Measurements from ENCODE around the gene FAM171A1.
A peak's percentile ranks its signal among the peaks of the same experiment; 100 is the strongest.

The FAM171A1 gene

GRCh38 chr10:15175587-15175986 is 195.5 kb downstream of the FAM171A1 start:
- DNase-seq, result no peak

DNA sequence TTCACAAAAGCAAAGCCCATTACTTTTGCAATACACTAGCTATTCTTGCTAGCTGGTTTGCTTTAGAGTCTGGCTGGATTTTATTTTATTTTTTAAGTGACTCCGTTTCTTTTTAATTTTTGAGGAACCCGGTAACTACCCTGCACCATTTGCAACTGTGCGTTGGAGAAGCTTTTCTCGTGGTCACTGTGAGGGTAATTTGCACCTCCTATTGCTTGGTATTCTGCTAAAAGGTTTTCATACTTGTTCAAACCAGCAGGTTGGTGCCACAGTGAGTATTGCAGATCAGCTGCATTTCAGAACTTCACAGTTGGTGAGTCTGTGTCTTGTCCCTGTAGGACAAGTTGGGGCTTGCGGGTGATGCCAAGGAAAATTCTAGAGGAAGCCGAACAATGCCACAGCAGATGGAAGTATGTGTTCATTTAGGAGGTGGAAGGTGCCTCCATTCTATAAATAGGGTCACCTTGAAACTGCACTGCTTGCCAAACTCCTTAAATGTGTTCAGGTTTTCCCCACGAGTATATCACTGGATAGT is 198.7 kb downstream of the FAM171A1 start:
- DNase-seq, result no peak

- DNase-seq, result peak in 2 of 56 donors; percentile 10 to 12
These were observed 201.3 kb downstream of the FAM171A1 start for GRCh38 chr10:15169555-15170401.

DNA sequence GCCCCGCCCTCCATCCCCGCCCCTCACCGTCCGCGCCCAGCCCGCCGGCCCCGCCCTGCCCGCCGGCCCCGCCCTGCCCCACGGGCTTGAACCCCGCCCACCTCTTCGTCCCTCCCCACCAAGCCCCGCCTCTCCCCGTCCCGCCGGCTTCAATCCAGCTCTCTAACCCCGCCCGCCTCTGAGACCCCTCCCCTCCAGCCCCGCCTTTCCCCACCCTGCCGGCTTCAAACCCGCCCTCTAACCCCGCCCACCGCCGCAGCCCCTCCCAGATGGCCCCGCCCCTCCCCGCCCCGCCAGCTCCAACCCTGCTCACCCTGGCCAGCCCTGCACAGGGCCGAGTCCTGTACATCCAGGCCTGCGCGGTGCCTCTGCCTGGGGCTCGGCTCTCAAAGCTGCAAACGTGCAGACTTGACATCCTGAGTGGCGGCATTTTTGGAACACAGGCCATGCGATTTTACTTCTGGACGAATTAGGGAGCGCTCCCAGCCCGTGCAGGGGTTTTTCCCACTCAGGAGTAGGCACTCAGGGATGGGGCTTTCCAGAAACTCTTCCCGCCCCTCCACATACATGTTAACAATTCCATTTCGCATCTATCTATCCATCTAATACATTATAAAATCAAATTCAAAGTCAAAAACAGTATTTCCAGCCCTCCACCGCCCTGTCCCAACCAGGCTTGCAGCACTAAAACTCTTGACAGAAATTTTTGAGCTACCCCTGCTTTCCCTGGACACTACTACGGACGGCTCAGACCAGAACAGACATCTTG is 202.1 kb downstream of the FAM171A1 start:
- peak; percentile 53 to 100 (median 96) for DNase-seq

DNA sequence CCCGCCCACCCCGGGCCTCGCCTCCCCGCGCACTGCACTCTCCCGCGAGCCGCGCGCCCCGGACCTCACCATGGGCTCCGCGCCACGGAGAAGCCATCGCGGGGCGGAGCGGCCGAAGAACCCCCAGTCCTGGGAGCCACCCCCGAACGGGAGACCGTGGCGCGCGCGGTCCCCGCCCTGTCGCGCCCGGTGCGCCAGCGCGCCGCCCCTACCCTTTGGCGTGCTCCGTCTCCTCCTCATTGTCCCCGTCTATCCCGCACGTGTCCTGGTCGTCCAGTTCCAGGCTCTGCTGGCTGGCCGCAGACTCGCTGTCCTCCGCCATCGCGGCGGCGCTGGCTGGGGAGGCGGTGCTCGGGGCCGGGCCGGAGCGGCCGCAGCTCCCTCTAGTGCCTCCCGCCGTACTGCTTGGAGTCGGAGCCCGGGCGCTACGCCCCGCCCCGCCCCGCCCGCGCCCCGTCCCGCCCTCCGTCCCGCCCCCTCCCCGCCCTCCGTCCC is 202.8 kb downstream of the FAM171A1 start, which contains the start of gene NMT2:
Gene NMT2, minus strand, starts transcription at position 403 of the 495 bp plus-strand sequence. Its CDS starts 81 bp downstream, at position 322.
- DNase-seq, result peak in 27 of 56 donors; percentile 75 to 98 (median 93)

DNA sequence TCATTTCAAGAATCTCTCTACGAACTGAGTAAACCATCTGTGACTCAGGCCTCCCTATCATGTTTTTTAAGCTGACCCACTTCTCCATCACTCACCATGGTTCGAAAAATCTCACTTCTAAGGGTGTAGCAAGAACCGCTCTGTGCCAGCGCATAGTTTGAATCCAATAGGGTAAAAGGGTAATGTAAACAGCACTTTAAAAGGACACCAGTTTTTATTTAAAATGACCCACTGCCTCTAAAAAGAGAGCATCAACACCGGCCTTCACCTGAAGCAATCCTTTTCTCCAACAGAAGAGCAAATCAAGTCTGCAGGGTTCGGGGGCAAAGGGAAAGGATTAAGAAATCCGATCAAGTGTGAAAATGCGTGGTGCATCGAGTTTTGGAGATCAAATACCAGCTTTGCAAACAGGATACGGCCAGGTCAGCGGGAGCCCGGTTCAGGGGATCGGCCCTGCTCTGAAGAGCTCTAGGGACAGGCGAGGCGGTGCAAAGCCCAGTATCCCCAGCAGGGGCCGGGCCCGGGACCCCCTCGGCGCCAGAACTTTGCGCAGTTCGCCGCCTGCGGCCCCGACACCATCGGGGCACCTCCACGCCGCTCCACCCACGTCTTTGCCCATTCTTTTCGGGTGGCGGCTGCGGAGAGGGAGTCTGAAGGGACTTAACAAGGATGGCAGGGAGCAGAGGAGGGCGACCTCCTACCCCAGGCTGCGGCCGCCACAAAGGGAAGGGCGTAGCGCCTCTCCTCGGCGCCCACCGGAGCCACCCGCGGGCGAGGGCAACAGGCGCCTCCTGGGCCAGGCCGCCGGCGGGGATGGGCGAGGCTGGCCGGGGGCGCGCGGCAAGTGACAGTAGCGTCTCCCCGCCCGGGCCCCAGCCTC is 203.4 kb downstream of the FAM171A1 start:
- DNase-seq, result peak in 39 of 56 donors; percentile 7 to 67 (median 41)

- DNase-seq, result no peak
These were observed 204.8 kb downstream of the FAM171A1 start for GRCh38 chr10:15166325-15166724.

- DNase-seq, result no peak
These were observed 207.7 kb downstream of the FAM171A1 start for GRCh38 chr10:15163253-15163828.
